ENCODE results near the gene TULP3.

TULP3 gene

GRCh38 chr12:2977776-2978175, 87.1 kb downstream of the TULP3 start:
- no peak for DNase-seq

GRCh38 chr12:2979806-2980205, 89.1 kb downstream of the TULP3 start:
- DNase-seq: no peak

DNA sequence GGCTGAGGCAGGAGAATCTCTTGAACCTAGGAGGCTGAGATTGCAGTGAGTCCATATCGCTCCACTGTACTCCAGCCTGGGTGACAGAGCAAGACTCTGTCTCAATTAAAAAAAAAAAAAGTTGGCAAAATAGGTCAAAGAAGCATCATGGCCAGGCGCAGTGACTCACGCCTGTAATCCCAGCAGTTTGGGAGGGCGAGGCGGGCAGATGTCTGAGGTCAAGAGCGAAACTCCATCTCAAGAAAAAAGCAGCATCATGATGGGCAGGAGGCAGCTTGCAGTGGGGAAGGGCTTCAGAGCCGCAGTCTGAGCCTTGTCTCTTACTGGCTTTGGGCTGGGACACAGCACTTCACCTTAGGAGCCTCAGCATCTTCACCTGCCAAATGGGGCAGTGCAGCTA, 89.9 kb downstream of the TULP3 start:
- DNase-seq: no peak

GRCh38 chr12:2982361-2982760, 91.7 kb downstream of the TULP3 start:
- DNase-seq: no peak

- DNase-seq: no peak
These were observed 93.6 kb downstream of the TULP3 start for GRCh38 chr12:2984249-2984648.

DNA sequence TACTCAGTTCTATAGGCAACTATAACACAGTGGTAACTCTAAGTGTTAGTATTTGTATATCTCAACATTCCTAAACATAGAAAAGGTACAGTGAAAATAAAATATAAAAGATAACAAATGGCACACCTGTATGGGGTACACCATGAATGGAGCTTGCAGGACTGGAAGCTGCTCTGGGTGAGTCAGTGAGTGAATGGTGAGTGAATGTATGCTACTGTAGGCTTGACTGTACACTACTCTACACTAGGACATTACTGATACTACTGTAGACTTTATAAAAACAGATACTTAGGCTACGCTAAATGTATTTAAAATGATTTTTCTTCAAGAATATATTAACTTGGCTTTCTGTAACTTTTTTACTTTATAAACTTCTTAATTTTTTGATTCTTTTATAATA, 94.0 kb downstream of the TULP3 start:
- no peak for DNase-seq

GRCh38 chr12:2986876-2987275, 96.2 kb downstream of the TULP3 start:
- no peak for DNase-seq

DNA sequence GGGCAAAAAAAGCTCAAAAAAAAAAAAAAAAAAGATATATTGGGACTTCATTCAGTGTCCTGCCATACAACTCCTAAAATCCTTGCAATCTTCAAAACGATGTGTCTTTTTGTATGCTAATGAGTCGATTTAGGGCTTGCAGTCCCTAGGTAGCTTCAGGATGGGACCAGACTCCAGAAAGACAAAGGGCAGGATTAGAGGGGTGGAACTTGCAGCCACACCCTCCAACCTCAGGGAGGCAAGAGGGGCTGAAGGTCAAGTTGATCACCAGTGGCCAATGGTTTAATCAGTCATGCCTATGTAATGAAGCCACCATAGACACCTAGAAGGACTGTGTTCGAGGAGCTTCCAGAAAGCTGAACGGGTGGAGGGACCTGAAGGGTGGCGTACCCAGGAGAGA, 97.8 kb downstream of the TULP3 start:
- no peak for DNase-seq

Data from NCI-H82 (cell line).